ENCODE data around the gene GALNT17. TPM values are rescaled to one million over a fixed set of nuclear protein-coding genes. Genes with fewer than 3 reads are reported as not detected.

Gene GALNT17
- total RNA-seq, 1 experiment from 2014 or later, result not detected

DNA sequence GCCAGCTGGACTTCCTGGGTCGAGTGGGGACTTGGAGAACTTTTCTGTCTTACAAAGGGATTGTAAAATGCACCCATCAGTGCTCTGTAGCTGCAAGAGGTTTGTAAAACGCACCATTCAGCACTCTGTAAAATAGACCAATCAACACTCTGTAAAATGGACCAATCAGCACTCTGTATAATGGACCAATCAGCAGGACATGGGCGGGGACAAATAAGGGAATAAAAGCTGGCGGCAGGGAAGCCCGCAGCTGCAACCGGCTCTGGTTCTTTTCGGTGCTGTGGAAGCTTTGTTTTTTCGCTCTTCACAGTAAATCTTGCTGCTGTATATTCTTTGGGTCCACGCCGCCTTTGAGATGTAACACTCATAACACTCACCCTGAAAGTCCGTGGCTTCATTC, 151.9 kb downstream of the GALNT17 start:
- ChIA-PET POLR2A (no interaction called here), CTCF (no interaction called here)
- in situ Hi-C loops (cut with HindIII; ENCODE audit: low pct_unique_long_range_greater_than_20kb, low sequenced_read_pairs) (no loop called here), intact Hi-C loops (cut with micrococcal nuclease; ENCODE audit: unreplicated experiment) (no loop called here)
- Histone ChIP-seq H3K27ac (ENCODE audit: low read length) (no peak overlapping the region), H3K9me3 (ENCODE audit: control insufficient read depth, insufficient read depth, low read depth, low read length) (no peaks in the 10 kb centered on the region), H3K27me3 (ENCODE audit: control insufficient read depth, insufficient read depth, low read length) (no peaks in the 10 kb centered on the region), H3K4me3 (ENCODE audit: low read depth in 2 of 2, low read length in 2 of 2) (no peak overlapping the region), H3K4me1 (ENCODE audit: control insufficient read depth, insufficient read depth, low read length) (no peaks in the 10 kb centered on the region), H3K36me3 (ENCODE audit: control insufficient read depth, insufficient read depth, low read length) (no peaks in the 10 kb centered on the region)
- no peak for TF ChIP-seq SIN3A (IDR thresholded peaks at IDR 0.05; ENCODE audit: borderline replicate concordance, insufficient read depth, low read depth, low read length)
- DNase-seq (ENCODE audit: low read depth, low spot score) (no peak), ATAC-seq (no peak)
- BruUV-seq (replicated peaks), result no TSS peak

DNA sequence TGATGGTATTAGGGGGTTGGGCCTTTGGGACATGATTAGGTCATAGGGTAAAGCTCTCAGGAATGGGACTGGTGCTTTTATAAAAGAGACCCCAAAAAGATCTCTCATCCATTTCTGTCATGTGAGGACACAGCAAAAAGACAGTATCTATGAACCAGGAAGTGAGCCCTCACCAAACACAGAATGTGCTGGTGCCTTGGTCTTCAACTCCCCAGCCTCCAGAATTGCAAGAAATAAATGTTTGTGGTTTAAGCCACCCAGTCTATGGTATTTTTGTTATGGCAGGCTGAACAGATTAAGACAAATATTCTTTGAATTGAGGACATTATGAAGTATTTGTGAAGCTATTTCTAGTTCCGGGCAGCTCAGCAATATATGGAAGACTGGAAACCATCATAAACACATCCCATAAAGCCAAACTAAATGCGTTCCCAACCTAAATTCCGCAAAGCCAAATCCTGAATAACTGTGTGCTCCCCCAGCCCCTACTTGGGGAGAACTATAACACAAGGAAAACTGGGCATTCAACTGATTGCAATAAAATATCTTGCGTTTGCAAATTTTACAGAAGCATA, 153.7 kb downstream of the GALNT17 start:
- Histone ChIP-seq H3K27ac (ENCODE audit: low read length) (no peak overlapping the region), H3K4me1 (ENCODE audit: control insufficient read depth, insufficient read depth, low read length) (no peaks in the 10 kb centered on the region), H3K9me3 (ENCODE audit: control insufficient read depth, insufficient read depth, low read depth, low read length) (no peaks in the 10 kb centered on the region), H3K4me3 (ENCODE audit: low read depth in 2 of 2, low read length in 2 of 2) (no peak overlapping the region), H3K36me3 (ENCODE audit: control insufficient read depth, insufficient read depth, low read length) (no peaks in the 10 kb centered on the region), H3K27me3 (ENCODE audit: control insufficient read depth, insufficient read depth, low read length) (no peaks in the 10 kb centered on the region)
- no peak for ATAC-seq
- no peak for DNase-seq (ENCODE audit: low read depth, low spot score)
- BruUV-seq (replicated peaks), result no TSS peak
- CTCF ChIA-PET, result no interaction called here
- intact Hi-C loops (cut with micrococcal nuclease; ENCODE audit: unreplicated experiment) (no loop called here), in situ Hi-C loops (cut with HindIII; ENCODE audit: low pct_unique_long_range_greater_than_20kb, low sequenced_read_pairs) (no loop called here)
- POLR2A ChIA-PET, result no interaction called here
- no peak for TF ChIP-seq POLR2AphosphoS5 (IDR thresholded peaks at IDR 0.05; ENCODE audit: low read depth, low read length)
- TF ChIP-seq, protein P1, sequence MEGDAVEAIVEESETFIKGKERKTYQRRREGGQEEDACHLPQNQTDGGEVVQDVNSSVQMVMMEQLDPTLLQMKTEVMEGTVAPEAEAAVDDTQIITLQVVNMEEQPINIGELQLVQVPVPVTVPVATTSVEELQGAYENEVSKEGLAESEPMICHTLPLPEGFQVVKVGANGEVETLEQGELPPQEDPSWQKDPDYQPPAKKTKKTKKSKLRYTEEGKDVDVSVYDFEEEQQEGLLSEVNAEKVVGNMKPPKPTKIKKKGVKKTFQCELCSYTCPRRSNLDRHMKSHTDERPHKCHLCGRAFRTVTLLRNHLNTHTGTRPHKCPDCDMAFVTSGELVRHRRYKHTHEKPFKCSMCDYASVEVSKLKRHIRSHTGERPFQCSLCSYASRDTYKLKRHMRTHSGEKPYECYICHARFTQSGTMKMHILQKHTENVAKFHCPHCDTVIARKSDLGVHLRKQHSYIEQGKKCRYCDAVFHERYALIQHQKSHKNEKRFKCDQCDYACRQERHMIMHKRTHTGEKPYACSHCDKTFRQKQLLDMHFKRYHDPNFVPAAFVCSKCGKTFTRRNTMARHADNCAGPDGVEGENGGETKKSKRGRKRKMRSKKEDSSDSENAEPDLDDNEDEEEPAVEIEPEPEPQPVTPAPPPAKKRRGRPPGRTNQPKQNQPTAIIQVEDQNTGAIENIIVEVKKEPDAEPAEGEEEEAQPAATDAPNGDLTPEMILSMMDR (IDR thresholded peaks at IDR 0.05), result no peak
- TF ChIP-seq, protein P2, sequence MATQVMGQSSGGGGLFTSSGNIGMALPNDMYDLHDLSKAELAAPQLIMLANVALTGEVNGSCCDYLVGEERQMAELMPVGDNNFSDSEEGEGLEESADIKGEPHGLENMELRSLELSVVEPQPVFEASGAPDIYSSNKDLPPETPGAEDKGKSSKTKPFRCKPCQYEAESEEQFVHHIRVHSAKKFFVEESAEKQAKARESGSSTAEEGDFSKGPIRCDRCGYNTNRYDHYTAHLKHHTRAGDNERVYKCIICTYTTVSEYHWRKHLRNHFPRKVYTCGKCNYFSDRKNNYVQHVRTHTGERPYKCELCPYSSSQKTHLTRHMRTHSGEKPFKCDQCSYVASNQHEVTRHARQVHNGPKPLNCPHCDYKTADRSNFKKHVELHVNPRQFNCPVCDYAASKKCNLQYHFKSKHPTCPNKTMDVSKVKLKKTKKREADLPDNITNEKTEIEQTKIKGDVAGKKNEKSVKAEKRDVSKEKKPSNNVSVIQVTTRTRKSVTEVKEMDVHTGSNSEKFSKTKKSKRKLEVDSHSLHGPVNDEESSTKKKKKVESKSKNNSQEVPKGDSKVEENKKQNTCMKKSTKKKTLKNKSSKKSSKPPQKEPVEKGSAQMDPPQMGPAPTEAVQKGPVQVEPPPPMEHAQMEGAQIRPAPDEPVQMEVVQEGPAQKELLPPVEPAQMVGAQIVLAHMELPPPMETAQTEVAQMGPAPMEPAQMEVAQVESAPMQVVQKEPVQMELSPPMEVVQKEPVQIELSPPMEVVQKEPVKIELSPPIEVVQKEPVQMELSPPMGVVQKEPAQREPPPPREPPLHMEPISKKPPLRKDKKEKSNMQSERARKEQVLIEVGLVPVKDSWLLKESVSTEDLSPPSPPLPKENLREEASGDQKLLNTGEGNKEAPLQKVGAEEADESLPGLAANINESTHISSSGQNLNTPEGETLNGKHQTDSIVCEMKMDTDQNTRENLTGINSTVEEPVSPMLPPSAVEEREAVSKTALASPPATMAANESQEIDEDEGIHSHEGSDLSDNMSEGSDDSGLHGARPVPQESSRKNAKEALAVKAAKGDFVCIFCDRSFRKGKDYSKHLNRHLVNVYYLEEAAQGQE (IDR thresholded peaks at IDR 0.05; ENCODE audit: insufficient read depth in 1 of 2, low read depth in 2 of 2, low read length in 1 of 2), result no peak
- TF ChIP-seq SIN3A (IDR thresholded peaks at IDR 0.05; ENCODE audit: borderline replicate concordance, insufficient read depth, low read depth, low read length), result no peak
- TF ChIP-seq TCF7L2 (IDR thresholded peaks at IDR 0.05; ENCODE audit: low read depth, low read length), result no peak

DNA sequence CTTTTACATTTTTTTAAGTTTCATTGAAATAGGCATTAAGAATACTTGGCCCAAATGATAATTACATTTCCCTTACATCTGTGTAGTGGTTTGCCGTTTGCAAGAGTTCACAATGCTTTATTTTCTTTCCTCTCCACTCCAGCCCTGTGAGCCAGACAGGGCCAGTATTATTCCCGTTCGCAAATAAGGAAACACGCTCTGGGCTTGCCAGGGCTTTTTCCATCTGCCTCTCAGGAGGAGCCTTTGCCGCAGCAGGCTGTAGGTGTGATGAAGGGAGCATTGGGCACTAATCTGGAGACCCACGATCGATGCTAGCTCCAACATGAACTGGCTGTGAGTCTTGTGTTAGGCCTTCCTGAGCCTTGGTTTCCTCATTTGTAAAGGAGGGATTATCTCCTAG, 154.4 kb downstream of the GALNT17 start:
- in situ Hi-C loops (cut with HindIII; ENCODE audit: low pct_unique_long_range_greater_than_20kb, low sequenced_read_pairs), result no loop called here
- CTCF ChIA-PET, result no interaction called here

More for the DNA sequence above, 154.4 kb downstream of the GALNT17 start:
- H3K27ac ChIP-seq (ENCODE audit: low read length), result no peak overlapping the region
- BruUV-seq (replicated peaks), result no TSS peak
- intact Hi-C loops (cut with micrococcal nuclease; ENCODE audit: unreplicated experiment), result no loop called here
- DNase-seq (ENCODE audit: low read depth, low spot score) (no peak), ATAC-seq (no peak)
- no peaks in the 10 kb centered on the region for H3K9me3 ChIP-seq (ENCODE audit: control insufficient read depth, insufficient read depth, low read depth, low read length)
- H3K27me3 ChIP-seq (ENCODE audit: control insufficient read depth, insufficient read depth, low read length), result no peaks in the 10 kb centered on the region
- POLR2A ChIA-PET, result no interaction called here
- H3K4me3 ChIP-seq (ENCODE audit: low read depth in 2 of 2, low read length in 2 of 2), result no peak overlapping the region
- no peaks in the 10 kb centered on the region for H3K36me3 ChIP-seq (ENCODE audit: control insufficient read depth, insufficient read depth, low read length)
- no peaks in the 10 kb centered on the region for H3K4me1 ChIP-seq (ENCODE audit: control insufficient read depth, insufficient read depth, low read length)
- TF ChIP-seq SIN3A (IDR thresholded peaks at IDR 0.05; ENCODE audit: borderline replicate concordance, insufficient read depth, low read depth, low read length) (no peak), POLR2AphosphoS5 (IDR thresholded peaks at IDR 0.05; ENCODE audit: low read depth, low read length) (no peak), TCF7L2 (IDR thresholded peaks at IDR 0.05; ENCODE audit: low read depth, low read length) (no peak)
- TF ChIP-seq, protein P1 (IDR thresholded peaks at IDR 0.05), result no peak
- TF ChIP-seq, protein P2 (IDR thresholded peaks at IDR 0.05; ENCODE audit: insufficient read depth in 1 of 2, low read depth in 2 of 2, low read length in 1 of 2), result no peak
